Fibroblast of skin of left quadriceps (primary cell): ENCODE data around the gene EPHB4.
A peak's percentile ranks its signal among the peaks of the same experiment; 100 is the strongest.
"Not testable (repeated sequence)": the region's sequence is repeated elsewhere in the genome, so short reads cannot be mapped to it uniquely, and the experiment has no call there.

ENCODE experiments used
- DNase-seq, 2 experiments: peaks; one replicate each; pipeline ENCODE4 v3.0.0-alpha.2; 2013; ENCODE audit warnings: low read depth in 2 of 2

EPHB4 gene

DNA sequence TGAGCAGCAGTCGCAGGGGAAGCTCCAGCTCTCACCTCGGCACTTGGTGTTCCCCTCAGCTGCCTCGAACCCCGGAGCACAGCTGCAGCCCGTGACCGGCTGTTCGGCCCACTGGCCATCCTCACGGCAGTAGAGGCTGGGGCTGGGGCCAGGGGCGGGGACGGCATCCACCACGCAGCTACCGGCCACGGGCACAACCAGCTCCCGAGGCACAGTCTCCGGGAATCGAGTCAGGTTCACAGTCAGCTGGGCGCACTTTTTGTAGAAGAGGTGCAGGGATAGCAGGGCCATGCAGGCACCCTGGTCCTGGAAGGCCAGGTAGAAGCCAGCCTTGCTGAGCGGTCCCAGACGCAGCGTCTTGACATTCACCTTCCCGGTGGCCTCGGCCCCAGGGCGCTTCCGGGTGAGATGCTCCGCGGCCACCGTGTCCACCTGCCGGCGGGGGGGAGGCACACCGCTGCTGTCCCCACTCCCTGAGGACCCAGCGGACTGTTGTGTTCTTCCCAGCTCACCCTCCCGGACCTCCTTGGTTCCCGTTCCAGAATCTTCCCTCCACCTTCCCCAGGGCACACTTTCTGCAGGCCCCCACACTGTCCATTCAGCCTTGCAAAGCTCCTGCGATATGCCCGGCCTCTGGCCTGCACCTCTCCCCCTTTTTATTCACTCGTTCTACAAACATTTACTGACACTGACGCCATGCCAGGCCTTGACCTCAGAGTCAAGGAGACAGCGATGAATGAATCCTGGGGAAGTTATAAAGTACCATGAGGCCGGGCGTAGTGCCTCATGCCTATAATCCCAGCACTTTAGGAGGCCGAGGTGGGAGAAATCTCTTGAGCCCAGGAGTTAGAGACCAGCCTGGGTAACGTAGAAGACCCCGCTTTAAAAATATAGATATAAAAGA is 4.8 kb downstream of the EPHB4 start:
- DNase-seq = no peak

DNA sequence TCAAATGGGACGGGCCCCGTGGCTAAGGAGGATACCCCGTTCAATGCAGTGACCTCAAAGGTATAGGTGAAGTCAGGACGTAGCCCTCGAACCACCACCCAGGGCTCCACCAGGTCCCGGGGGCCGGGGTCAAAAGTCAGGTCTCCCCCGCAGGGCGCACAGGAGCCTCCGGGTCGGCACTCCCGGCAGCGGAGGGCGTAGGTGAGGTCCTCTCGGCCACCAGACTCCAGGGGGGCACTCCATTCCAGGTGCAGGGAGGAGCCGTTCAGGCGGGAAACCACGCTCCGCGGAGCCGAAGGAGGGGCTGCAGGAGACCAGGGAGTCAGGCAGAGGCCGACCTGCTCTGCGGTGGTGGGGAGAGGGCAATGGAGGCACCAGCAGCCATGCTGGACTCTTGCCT is 7.7 kb downstream of the EPHB4 start:
- no peak for DNase-seq

DNA sequence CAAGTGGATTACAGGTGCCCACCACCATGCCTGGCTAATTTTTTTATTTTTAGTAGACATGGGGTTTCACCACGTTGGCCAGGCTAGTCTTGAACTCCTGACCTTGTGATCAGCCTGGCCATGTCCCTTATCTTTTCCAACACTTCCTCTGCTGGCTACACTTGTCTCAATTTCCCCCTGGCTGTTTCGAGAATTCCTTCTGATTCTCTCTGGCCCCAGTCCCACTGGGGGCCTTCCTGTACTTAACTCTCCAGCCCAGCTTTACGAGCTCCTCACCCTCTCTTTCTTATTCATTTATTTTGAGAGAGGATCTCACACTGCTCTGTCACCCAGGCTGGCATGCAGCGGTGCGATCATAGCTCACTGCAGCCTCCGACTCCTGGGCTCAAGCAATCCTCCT is 8.5 kb downstream of the EPHB4 start:
- no peak for DNase-seq

DNA sequence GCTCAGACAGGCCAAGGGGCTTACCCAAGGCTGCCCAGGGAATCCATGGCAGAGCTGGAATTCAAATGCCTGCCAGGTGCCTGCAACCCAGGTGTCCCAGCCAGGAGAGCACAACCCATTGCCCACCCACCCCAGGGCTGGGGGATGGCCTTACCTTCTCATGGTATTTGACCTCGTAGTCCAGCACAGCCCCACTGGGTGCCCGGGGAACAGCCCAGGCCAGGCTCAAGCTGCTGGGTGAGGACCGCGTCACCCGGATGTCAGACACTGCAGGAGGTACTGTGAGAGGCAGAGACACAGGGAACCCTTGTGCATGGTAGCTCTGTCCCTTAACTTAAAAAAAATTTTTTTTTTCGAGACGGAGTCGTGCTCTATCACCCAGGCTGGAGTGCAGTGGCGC is 9.0 kb downstream of the EPHB4 start:
- DNase-seq = no peak

DNA sequence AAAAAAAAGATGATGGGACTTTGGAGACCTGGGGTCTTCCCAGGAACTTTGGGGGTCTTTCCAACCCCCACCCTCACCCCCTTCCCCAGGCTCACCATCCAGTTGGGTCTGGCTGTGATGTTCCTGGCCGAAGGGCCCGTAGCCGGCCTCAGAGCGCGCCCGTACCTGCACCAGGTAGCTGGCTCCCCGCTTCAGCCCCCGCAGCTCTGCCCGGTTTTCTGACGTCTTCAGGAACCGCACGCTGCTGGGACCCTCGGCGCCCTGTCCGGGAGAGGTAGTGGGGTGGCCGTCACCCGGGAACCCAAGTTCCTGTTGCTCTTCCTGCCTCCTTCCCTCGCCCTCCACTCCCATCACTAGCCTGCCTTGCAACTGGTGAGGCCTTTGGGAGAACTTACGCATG is 10.2 kb downstream of the EPHB4 start:
- DNase-seq = no peak

DNA sequence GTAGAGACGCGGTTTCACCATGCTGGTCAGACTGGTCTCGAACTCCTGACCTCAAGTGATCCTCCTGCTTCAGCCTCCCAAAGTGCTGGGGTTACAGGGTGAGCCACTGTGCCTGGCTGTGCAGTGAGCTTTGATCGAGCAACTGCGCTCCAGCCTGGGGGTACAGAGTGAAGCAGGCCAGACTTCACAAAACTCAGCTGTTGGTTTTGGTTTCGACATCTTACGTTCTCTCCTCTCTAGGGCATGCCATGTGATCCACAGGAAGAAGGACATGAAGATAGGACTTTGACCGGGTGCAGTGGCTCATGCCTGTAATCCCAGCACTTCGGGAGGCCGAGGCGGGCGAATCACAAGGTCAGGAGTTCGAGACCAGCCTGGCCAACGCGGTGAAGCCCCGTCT is 10.8 kb downstream of the EPHB4 start:
- not testable (repeated sequence) for DNase-seq

DNA sequence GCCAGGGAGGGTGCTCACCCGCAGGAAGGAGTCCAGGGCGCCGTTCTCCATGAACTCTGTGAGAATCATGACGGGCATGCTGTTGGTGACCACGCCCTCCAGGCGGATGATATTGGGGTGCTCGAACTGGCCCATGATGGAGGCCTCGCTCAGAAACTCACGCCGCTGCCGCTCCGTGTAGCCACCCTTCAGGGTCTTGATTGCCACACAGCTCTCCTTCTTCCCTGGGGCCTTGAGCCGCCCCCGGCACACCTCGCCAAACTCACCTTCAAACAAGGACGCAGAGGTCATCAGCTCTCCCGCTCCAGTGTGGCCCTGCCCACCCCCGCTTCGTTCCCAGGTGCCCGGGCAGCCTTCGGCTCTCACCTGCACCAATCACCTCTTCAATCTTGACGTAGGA is 14.6 kb downstream of the EPHB4 start:
- DNase-seq = no peak

DNA sequence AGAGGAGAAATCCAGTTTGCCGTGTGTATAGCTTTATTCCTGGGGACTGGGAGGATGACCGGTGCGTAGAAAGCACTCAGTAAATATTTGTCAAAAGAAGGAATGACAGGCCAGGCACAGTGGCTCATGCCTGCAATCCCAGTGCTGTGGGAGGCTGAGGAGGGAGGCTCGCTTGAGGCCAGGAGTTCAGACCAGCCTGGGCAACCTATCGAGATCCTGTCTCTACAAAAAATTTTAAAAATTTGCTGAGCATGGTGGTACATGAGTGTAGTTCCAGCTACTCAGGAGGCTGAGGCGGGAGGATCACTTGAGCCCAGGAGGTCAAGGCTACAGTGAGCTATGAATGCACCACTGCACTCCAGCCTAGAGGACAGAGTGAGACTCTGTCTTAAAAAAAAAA is 15.8 kb downstream of the EPHB4 start:
- no peak for DNase-seq

DNA sequence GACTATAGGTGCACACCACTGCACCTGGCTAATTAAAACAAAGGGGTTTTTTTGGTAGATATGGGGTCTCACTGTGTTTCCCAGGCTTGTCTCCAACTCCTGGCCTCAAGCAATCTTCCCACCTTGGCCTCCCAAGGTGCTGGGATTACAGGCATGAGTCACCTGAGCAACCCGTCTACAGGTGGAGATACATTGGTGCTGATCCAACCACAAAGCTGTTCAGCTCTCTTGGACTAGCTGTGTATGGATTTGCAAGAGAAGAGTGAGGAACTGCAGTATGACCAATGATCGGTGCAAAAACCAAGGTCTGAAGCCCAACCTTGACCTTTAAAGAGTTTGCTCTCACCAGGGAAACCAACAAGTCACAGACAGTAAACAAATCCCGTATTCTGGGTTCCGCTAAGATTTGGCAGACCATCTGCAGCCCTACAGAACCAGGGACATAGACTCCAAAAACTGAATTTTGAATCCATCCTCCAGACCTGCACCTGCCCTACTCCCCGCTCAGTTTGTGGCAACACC is 18.9 kb downstream of the EPHB4 start:
- DNase-seq = no peak

DNA sequence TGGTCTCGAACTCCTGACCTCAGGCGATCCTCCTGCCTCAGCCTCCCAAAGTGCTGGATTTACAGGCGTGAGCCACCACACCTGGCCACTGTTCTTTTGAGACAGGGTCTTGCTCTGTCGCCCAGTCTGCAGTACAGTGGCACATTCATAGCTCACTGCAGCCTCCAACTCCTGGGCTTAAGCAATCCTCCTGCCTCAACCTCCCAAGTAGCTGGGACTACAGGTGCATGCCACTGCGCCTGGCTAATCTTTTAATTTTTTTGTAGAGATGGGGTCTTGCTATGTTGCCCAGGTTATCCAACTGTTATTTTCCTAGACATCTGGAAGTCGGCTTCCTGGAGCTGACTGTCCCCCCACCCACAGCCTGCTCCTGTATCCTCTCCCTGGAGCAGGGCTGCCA is 20.4 kb downstream of the EPHB4 start:
- not testable (repeated sequence) for DNase-seq

DNA sequence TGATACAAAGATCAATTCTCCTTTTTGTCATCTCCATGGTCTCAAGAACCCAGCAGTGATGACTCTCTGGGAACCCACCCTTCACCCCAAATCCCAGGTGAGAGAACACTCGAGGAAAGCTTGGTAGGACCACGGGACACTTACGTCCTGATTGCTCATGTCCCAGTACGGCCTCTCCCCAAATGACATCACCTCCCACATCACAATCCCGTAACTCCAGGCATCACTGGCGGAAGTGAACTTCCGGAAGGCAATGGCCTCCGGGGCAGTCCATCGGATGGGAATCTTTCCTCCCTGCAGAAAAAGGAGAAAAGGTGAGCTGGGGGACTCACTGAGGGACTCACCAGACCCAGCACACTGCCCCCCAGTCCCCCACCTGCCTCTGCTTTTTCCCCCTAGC is 21.0 kb downstream of the EPHB4 start:
- DNase-seq = no peak

DNA sequence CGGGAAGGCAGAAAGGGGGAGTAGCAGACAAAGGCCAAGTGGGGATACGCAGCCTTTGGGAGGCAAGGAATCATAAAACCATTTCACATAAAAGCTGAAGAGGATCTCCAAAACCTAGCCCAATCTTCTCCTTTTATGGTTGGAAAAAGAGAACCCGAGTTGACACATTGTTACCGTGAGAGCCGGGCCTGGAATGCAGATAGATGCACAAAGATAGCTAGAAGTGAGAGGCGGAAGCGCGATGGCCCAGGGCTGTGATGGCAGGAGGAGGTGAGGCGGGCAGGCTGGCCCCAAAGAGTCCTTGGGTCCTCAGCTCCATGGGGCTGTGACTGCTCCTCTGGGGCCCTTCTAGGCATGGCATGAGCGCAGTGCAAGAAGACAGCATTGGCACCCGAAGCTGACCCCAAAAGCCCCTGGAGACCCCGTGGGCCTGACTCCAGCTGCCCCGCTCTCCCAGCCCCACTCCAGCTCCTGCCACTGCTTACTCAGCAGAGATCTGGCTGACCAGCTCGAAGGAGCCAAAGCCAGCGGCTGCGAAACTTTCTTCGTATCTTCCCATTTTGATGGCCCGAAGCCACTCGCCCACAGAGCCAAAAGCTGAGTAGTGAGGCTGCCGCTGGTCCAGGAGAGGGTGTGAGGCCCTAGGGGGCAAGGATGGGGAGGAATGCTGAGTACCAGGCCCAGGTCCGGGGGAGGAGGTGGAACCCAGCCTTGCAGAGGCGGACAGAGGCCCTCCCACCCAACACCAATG is 22.5 kb downstream of the EPHB4 start:
- DNase-seq = no peak

DNA sequence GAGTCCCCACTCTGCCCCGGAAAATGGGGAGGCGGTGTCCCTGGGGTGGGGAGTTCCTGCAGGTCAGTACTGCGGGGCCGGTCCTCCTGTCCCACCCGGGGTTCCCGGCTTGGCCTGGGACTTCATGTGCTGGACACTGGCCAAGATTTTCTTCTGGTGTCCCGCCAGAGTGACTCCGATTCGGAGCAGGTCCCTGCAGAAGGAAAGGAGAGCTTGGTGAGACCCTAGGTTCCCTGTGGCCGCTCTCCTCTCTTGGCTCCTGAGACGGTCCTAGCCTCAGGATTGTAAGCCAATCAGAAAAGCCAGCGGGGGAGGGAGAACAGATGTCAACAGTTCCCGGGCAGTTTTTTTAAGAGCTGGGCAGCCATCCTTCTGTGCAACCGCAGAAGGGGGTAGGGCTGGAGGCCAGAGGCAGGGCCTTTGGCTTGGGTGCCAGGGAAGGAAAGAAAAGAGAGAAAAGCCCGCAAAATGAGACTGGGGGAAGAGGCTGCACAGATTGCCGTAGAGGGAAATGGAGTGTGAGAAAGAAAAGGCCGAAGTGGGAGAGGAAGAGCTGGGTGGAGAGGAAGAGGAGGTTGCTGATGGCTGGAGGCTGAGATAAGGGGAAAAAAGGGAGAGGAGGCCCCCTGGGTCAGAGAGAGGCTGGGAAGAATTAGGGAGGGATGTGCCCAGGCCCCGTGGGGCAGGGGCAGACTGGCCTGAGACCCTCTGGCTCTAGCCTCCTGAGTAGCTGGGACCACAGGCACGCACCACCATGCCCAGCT is 23.7 kb downstream of the EPHB4 start:
- peak; percentile 58 for DNase-seq

DNA sequence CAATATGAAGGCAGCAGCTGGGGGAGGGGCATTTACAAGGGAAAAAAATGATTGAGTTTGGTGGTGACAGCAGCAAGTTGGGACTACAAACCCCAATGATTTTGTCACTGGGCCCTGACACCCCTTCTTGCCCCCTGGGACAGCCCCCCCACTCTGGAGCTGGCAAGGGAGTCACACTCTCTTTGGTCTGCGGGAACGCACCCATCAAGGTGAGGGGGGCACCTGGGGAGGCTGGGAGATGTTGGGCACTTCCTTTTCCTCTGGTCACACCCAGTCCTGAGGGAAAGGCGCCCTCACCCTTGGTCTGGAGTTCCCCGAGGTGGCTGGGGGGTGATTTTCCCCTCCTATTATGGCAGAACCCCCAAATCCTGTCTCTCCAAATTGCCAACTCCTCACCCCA is 24.4 kb downstream of the EPHB4 start:
- no peak for DNase-seq

DNA sequence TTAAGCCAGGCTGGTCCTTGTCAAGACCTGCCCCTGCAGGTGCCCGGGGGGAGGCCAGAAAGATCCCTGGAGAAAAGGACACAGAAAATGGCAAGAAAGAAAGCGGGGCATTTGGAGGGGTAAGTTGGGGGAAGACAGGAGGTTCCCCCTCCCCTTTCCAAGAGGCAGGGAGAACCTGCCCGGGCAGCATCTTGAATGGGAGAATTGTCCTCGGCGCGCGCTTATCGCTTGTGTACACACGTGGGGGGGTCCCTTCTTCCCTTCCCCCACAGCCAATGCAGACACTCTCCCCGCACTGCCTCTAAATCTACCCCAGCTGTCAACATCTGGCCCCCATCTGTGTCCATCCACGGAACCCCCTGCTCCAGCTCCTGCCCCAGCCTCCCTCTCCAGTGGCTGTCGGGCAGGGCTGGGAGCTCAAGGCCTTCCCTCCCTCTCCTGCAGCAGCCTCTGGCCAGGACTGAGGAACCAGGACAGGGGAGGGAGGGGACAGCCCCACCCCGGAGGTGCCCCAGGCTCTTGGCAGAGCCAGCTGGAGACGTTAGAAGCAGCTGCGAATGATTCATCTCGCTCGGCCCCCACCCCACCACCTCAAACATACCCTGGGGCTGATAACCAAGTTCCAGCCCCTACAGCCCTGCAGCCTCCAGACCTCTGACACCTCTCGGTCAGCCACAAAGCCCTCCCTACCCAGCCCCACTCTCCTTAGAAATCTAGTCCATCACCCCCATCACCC is 25.3 kb downstream of the EPHB4 start:
- peak; percentile 22 to 29 for DNase-seq

DNA sequence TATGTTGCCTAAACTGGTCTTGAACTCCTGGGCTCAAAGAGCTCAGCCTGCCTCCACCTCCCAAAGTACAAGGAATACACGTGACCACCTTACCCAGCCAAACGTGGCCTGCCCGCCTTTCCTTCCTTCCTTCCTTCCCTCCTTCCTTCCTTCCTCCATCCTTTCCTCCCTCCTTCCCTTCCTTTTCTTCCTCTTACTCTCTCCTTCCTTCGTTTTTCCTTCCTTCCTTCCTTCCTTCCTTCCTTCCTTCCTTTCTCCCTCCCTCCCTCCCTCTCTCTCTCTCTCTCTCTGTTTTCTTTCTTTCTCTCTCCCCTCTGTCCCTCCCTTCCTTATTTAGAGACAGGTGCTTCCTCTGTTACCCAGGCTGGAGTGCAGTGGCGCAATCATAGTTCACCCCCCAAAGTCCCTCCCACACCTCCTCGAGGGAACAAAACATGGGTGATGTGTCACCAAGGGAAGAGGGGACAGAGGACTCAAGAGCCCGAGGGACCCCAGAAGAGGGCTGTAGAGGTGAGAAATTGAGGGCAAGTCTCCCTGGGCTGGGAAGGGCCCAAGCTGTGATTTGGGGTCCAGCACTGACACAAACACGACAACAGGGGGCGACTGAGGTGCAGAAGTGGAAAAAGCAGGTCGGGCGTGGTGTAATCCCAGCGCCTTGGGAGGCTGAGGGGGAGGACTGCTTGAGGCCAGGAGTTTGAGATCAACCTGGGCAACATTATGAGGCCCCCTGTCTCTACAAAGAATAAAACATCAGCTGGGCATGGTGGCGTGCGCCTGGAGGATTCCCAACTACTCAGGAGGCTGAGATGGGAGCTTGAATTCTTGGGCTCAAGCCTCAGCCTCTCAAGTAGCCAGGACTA is 28.1 kb downstream of the EPHB4 start:
- peak; percentile 23 to 24 for DNase-seq

DNA sequence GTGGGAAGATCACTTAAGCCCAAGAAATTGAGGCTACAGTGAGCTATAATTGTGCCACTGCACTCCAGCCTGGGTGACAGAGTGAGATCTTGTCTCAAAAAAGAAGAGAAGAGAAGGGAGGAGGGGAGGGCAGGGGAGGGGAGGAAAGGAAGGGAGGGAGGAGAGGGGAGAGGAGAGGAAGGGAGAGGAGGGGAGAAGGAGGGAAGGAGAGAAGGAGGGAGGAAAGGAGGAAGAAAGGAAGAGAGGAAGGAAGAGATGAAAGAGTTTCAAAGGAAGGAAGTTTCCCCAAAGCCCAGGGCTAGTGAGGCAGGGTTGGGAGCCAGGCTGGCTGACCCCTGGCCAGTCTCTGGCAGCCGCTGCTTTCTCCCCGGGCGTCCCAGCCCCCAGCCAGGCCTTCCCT is 32.6 kb downstream of the EPHB4 start:
- DNase-seq = no peak

DNA sequence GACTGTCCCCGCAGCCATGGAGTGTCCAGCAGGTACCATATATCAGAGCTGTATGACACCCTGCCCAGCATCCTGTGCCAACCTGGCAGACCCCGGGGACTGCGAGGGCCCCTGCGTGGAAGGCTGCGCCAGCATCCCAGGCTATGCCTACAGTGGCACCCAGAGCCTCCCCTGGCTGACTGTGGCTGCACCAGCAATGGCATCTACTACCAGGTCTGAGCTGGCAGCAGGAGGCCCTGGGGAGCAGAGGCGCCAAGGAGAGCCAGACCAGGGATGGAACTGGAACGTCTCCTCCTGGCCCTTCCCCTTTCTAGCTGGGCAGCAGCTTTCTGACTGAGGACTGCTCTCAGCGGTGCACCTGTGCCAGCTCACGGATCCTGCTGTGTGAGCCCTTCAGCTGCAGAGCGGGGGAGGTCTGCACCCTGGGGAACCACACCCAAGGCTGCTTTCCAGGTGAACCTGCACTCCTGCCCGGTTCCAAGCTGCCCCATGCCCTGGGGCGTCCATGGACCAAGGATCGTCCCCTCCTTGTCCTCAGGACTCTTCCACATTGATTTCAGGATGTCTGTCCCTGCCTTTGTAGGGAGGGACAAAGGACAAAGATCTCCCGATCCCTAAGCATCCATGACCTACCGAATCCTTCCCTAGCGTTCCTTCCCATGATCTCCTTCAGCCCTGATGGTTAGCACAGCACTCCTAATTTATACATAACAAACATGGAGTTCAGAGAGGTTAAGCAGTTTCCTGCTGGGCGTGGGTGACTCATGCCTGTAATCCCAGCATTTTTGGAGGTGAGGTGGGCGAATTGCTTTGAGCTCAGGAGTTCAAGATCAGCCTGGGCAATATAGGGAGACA is 33.3 kb downstream of the EPHB4 start:
- no peak for DNase-seq

DNA sequence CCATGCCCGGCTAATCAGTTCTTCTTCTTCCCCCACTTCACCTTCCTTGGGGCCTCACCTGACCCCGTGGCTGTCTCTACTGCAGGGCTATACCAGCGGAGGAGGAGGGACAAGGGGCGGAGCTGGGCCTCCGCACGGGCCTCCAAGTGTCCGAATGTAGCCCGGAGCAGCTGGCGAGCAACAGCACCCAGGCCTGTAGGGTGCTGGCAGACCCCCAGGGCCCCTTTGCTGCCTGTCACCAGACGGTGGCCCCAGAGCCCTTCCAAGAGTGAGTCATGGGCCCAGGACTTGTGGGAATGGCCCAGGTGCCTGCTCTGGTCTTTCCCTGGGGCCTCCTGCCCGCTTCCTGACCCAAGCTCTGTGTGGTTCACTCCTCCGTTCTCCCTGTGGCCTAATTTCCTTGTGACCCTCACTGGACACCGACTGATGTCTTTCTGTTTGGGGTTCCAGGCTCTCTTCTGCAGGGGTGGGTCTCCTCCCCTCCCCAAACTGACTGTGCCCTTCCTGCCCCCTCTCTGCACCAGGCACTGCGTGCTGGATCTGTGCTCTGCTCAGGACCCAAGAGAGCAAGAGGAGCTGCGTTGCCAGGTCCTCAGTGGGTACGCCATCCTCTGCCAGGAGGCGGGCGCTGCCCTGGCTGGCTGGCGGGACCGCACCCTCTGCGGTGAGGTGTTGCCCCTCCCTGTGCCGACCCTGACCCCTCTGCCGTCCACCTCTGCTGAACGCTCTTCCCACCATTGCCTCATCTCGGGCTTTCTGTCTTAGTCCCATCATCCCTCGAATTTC is 35.2 kb downstream of the EPHB4 start:
- no peak for DNase-seq
